ENCODE results near the gene DSCAML1.

DSCAML1 gene

DNA sequence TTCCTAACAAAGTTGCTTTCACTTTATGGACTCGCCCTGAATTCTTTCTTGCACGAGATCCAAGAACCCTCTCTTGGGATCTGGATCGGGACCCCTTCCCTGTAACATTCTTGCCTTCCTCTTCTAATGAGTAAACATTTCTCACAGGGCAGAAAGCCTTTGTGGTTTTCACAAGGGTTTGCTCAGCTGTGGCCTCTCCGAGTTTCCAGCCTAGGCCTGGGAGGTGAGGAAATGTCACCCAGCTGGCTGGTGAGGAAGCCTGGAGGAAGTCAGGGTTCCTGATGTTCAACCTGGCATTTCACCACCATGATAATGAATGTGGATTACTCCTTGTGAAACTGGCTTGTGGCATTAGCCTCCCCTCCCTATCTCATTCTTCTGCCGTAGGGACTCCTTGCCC, 224.9 kb downstream of the DSCAML1 start:
- H3K27me3 ChIP-seq (ENCODE audit: control insufficient read depth, insufficient read depth, low read length), result no peaks in the 10 kb centered on the region
- no peaks in the 10 kb centered on the region for H3K4me1 ChIP-seq (ENCODE audit: control insufficient read depth, insufficient read depth, low read length)
- H3K4me2 ChIP-seq (ENCODE audit: low read length), result no peak overlapping the region
- no peaks in the 10 kb centered on the region for H3K9me3 ChIP-seq (replicated peaks; ENCODE audit: low read length)
- H3K9ac ChIP-seq (ENCODE audit: low read depth, low read length), result no peak overlapping the region
- H3K36me3 ChIP-seq (ENCODE audit: insufficient read depth, low read length), result no peaks in the 10 kb centered on the region
- no peak overlapping the region for H3K4me3 ChIP-seq (ENCODE audit: low read length)

GRCh38 chr11:117570701-117571100, 226.3 kb downstream of the DSCAML1 start:
- Histone ChIP-seq H3K27me3 (ENCODE audit: control insufficient read depth, insufficient read depth, low read length) (no peaks in the 10 kb centered on the region), H3K4me1 (ENCODE audit: control insufficient read depth, insufficient read depth, low read length) (no peaks in the 10 kb centered on the region), H3K36me3 (ENCODE audit: insufficient read depth, low read length) (no peaks in the 10 kb centered on the region)

DNA sequence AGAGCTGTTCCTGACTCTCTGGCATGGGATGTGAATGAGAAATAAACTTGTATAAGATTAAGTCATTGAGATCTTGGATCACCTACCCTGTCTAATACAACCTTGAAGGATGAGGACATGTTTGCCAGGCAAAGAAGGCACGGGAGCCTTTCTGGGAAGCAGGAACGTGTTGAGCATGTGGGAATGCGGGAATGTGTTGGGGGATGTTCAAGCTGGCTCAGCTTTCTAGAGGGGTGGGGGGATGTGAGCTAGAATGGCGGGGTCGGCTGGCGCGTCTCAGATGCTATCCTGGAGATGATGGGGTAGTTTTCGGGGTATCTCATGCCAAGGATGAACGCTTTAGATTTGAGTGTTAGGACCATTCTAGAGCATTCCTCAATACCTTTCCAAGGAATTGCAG, 227.1 kb downstream of the DSCAML1 start:
- no peaks in the 10 kb centered on the region for H3K4me1 ChIP-seq (ENCODE audit: control insufficient read depth, insufficient read depth, low read length)
- H3K4me3 ChIP-seq (ENCODE audit: low read length), result no peak overlapping the region
- H3K36me3 ChIP-seq (ENCODE audit: insufficient read depth, low read length), result no peaks in the 10 kb centered on the region
- H3K4me2 ChIP-seq (ENCODE audit: low read length), result no peak overlapping the region
- no peaks in the 10 kb centered on the region for H3K9me3 ChIP-seq (replicated peaks; ENCODE audit: low read length)
- H3K27me3 ChIP-seq (ENCODE audit: control insufficient read depth, insufficient read depth, low read length), result no peaks in the 10 kb centered on the region
- no peak overlapping the region for H3K9ac ChIP-seq (ENCODE audit: low read depth, low read length)

More at GRCh38 chr11:117570701-117571100, 226.3 kb downstream of the DSCAML1 start:
- Histone ChIP-seq H3K9ac (ENCODE audit: low read depth, low read length) (no peak overlapping the region), H3K9me3 (replicated peaks; ENCODE audit: low read length) (no peaks in the 10 kb centered on the region), H3K4me3 (ENCODE audit: low read length) (no peak overlapping the region), H3K4me2 (ENCODE audit: low read length) (no peak overlapping the region)

DNA sequence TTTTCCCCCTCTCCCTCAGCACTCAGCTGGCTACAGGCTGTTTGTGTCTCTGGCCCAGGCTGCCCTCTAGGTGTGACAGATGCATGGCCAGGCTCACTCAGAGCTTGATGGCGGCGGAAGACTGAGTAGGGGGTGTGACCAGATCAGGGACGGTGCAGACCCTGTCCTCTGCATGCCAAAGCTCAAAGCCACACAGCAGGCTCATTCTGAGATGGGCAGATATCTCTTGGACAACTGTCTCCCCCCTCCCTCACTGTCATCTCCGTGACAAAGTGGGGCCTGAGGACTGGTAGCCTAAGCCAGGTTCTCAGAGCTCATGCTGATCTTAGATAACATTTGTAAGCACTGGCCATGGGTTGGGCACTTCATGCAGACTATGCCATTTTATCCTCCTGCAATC, 231.3 kb downstream of the DSCAML1 start:
- Histone ChIP-seq H3K36me3 (ENCODE audit: insufficient read depth, low read length) (no peaks in the 10 kb centered on the region), H3K4me3 (ENCODE audit: low read length) (no peak overlapping the region), H3K27me3 (ENCODE audit: control insufficient read depth, insufficient read depth, low read length) (peaks cover 2% of the 10 kb centered on the region), H3K9me3 (replicated peaks; ENCODE audit: low read length) (no peaks in the 10 kb centered on the region), H3K9ac (ENCODE audit: low read depth, low read length) (no peak overlapping the region), H3K4me2 (ENCODE audit: low read length) (no peak overlapping the region), H3K4me1 (ENCODE audit: control insufficient read depth, insufficient read depth, low read length) (no peaks in the 10 kb centered on the region)

DNA sequence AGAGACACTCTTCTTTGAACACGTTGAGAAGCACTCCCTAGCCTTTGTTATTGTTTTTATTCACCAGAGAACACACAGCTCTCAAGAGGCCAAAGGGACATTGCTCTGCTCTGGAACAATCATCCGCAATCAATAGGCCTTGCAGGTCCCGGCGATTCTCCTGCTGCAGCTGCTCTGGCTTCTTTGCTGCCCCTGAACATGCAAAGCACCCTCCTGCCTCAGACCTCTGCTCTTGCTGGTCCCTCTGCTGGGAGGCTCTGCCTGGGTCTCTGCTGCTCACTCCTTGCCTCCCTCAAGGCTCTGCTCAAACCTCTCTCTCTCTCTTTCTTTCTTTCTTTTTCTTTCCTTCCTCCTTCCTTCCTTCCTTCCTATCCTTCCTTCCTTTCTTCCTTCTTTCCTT, 232.7 kb downstream of the DSCAML1 start:
- Histone ChIP-seq H3K4me2 (ENCODE audit: low read length) (no peak overlapping the region), H3K9ac (ENCODE audit: low read depth, low read length) (no peak overlapping the region), H3K9me3 (replicated peaks; ENCODE audit: low read length) (no peaks in the 10 kb centered on the region), H3K36me3 (ENCODE audit: insufficient read depth, low read length) (no peaks in the 10 kb centered on the region), H3K4me1 (ENCODE audit: control insufficient read depth, insufficient read depth, low read length) (no peaks in the 10 kb centered on the region), H3K27me3 (ENCODE audit: control insufficient read depth, insufficient read depth, low read length) (peaks cover 2% of the 10 kb centered on the region), H3K4me3 (ENCODE audit: low read length) (no peak overlapping the region)

DNA sequence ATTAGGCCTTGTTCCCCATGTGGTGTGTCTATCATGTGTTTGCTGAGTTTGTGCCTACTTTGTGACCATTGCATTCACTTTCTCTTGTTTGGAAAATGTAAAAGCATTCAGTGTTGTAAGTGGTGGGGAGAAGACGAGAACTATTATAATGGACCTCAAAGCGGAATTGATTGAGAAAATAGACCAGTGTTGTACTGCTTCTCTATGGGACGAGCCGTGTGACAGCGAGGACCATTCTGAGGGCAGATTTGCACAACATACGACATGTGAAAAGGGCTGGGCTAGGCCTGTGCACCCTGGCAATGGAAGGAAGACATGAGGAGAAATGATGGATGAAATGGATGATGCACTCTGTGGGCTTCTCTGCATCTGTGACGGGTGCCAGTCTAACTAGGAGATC, 233.5 kb downstream of the DSCAML1 start:
- no peaks in the 10 kb centered on the region for H3K36me3 ChIP-seq (ENCODE audit: insufficient read depth, low read length)
- no peaks in the 10 kb centered on the region for H3K4me1 ChIP-seq (ENCODE audit: control insufficient read depth, insufficient read depth, low read length)
- no peak overlapping the region for H3K4me2 ChIP-seq (ENCODE audit: low read length)
- H3K9ac ChIP-seq (ENCODE audit: low read depth, low read length), result no peak overlapping the region
- H3K4me3 ChIP-seq (ENCODE audit: low read length), result no peak overlapping the region
- no peaks in the 10 kb centered on the region for H3K9me3 ChIP-seq (replicated peaks; ENCODE audit: low read length)
- peaks cover 2% of the 10 kb centered on the region for H3K27me3 ChIP-seq (ENCODE audit: control insufficient read depth, insufficient read depth, low read length)

GRCh38 chr11:117562136-117562535, 234.9 kb downstream of the DSCAML1 start:
- Histone ChIP-seq H3K4me3 (ENCODE audit: low read length) (no peak overlapping the region), H3K9me3 (replicated peaks; ENCODE audit: low read length) (no peaks in the 10 kb centered on the region), H3K4me2 (ENCODE audit: low read length) (no peak overlapping the region), H3K36me3 (ENCODE audit: insufficient read depth, low read length) (no peaks in the 10 kb centered on the region), H3K9ac (ENCODE audit: low read depth, low read length) (no peak overlapping the region), H3K27me3 (ENCODE audit: control insufficient read depth, insufficient read depth, low read length) (peaks cover 3% of the 10 kb centered on the region), H3K4me1 (ENCODE audit: control insufficient read depth, insufficient read depth, low read length) (no peaks in the 10 kb centered on the region)

GRCh38 chr11:117560780-117561530, 236.1 kb downstream of the DSCAML1 start:
- H3K4me3 ChIP-seq (ENCODE audit: low read length), result no peak overlapping the region
- H3K4me2 ChIP-seq (ENCODE audit: low read length), result no peak overlapping the region
- H3K27me3 ChIP-seq (ENCODE audit: control insufficient read depth, insufficient read depth, low read length), result peaks cover 8% of the 10 kb centered on the region
- no peaks in the 10 kb centered on the region for H3K36me3 ChIP-seq (ENCODE audit: insufficient read depth, low read length)
- no peak overlapping the region for H3K9ac ChIP-seq (ENCODE audit: low read depth, low read length)
- H3K4me1 ChIP-seq (ENCODE audit: control insufficient read depth, insufficient read depth, low read length), result no peaks in the 10 kb centered on the region
- H3K9me3 ChIP-seq (replicated peaks; ENCODE audit: low read length), result no peaks in the 10 kb centered on the region

DNA sequence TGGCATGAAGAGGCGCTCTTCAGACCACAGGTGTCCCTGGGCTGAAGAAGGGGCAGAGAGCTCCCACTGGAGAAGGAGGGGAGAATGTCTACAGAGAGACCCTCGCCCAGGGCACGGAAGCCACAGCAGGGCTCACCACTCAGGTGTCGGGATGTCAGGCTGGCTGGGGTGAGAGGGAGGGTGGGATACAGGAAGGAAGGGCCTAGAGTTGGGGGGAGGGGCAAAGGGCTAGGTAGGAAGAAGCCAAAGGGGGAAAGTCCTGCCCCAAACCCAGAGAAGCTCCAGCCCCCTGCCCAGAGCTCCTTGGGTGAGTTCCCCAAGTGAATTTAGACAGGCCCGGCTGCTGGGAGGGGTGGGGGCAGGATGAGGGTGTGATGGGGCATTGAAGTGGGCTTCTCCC, 237.3 kb downstream of the DSCAML1 start:
- H3K4me1 ChIP-seq (ENCODE audit: control insufficient read depth, insufficient read depth, low read length), result no peaks in the 10 kb centered on the region
- H3K4me3 ChIP-seq (ENCODE audit: low read length), result no peak overlapping the region
- H3K9me3 ChIP-seq (replicated peaks; ENCODE audit: low read length), result no peaks in the 10 kb centered on the region
- H3K4me2 ChIP-seq (ENCODE audit: low read length), result no peak overlapping the region
- H3K36me3 ChIP-seq (ENCODE audit: insufficient read depth, low read length), result no peaks in the 10 kb centered on the region
- H3K9ac ChIP-seq (ENCODE audit: low read depth, low read length), result no peak overlapping the region
- H3K27me3 ChIP-seq (ENCODE audit: control insufficient read depth, insufficient read depth, low read length), result peaks cover 9% of the 10 kb centered on the region

- no peak overlapping the region for H3K4me3 ChIP-seq (ENCODE audit: low read length)
- H3K4me1 ChIP-seq (ENCODE audit: control insufficient read depth, insufficient read depth, low read length), result no peaks in the 10 kb centered on the region
Observed at GRCh38 chr11:117557361-117557760, 239.7 kb downstream of the DSCAML1 start.

DNA sequence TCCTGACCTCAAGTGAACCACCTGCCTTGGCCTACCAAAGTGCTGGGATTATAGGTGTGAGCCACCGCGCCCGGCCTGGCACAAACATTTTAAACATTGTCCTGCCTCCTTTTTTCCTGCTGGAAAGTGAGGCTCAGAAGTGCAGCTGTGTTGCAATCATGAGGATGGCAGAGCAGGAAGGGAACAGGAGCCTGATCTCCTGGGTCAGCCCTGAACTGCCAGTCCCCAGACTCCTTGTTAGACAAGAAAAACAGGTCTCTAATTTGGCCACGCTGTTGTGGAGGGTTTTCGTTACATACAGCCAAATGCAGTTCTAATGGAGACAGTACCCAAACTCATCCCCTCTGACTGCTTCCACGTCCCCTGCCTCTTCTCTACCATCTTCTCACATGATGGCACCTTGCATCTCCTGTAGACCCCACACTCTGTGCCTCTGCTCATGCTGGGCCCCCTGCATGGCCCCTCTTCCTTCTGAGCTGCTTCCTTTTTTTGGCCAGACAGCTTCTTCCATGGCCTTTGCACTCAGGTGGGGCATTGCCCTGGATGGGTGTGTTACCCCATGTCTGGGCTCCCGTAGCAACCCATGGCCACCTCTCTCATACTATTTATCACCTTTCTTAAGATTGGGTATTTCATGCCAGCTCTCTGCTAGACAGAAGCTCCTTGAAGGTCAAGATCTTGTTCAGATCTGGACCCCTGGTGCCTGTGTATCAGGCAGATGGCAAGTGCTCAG, 242.2 kb downstream of the DSCAML1 start:
- H3K4me2 ChIP-seq (ENCODE audit: low read length), result no peak overlapping the region
- H3K9ac ChIP-seq (ENCODE audit: low read depth, low read length), result no peak overlapping the region
- H3K4me1 ChIP-seq (ENCODE audit: control insufficient read depth, insufficient read depth, low read length), result no peaks in the 10 kb centered on the region
- H3K9me3 ChIP-seq (replicated peaks; ENCODE audit: low read length), result no peaks in the 10 kb centered on the region
- peaks cover 15% of the 10 kb centered on the region for H3K27me3 ChIP-seq (ENCODE audit: control insufficient read depth, insufficient read depth, low read length)
- no peak overlapping the region for H3K4me3 ChIP-seq (ENCODE audit: low read length)
- no peaks in the 10 kb centered on the region for H3K36me3 ChIP-seq (ENCODE audit: insufficient read depth, low read length)

More at GRCh38 chr11:117557361-117557760, 239.7 kb downstream of the DSCAML1 start:
- H3K9ac ChIP-seq (ENCODE audit: low read depth, low read length), result no peak overlapping the region
- no peak overlapping the region for H3K4me2 ChIP-seq (ENCODE audit: low read length)
- H3K9me3 ChIP-seq (replicated peaks; ENCODE audit: low read length), result no peaks in the 10 kb centered on the region
- H3K36me3 ChIP-seq (ENCODE audit: insufficient read depth, low read length), result no peaks in the 10 kb centered on the region
- peaks cover 12% of the 10 kb centered on the region for H3K27me3 ChIP-seq (ENCODE audit: control insufficient read depth, insufficient read depth, low read length)

DNA sequence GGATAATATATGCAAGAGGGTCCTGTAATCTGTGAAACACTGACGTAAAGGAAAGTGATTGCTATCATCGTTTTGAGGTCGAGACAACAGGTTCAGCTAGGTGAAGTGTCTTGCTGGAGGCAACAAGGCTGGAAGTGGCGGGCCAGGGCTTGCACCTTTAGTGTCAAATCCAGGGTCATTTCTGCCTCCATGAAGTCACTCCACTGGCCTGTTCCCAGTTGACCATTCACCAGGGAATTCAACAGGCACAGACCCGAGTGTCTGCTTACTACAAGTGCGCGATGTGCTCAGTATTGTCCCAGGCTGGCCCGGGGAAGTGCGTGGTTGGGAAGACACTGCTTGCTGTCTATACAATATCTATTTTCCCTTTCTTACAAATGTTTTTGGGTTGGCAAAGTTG, 244.4 kb downstream of the DSCAML1 start:
- H3K27me3 ChIP-seq (ENCODE audit: control insufficient read depth, insufficient read depth, low read length), result peaks cover 27% of the 10 kb centered on the region
- no peaks in the 10 kb centered on the region for H3K4me1 ChIP-seq (ENCODE audit: control insufficient read depth, insufficient read depth, low read length)
- no peak overlapping the region for H3K4me2 ChIP-seq (ENCODE audit: low read length)
- H3K9me3 ChIP-seq (replicated peaks; ENCODE audit: low read length), result no peaks in the 10 kb centered on the region
- no peaks in the 10 kb centered on the region for H3K36me3 ChIP-seq (ENCODE audit: insufficient read depth, low read length)
- H3K9ac ChIP-seq (ENCODE audit: low read depth, low read length), result no peak overlapping the region
- no peak overlapping the region for H3K4me3 ChIP-seq (ENCODE audit: low read length)
